H9 (cell line): Measurements from ENCODE around the gene SEMA3G. TPM values are rescaled to one million over a fixed set of nuclear protein-coding genes. Genes with fewer than 3 reads are reported as not detected.

Experiments used
- DNase-seq: peaks from one replicate; pipeline ENCODE4 v3.0.0-alpha.2; 2017
- H2AFZ ChIP-seq: one replicate; pipeline ENCODE4 v1.6.1; 2013; ENCODE audit warnings: mild to moderate bottlenecking, low read length, control low read depth, moderate library complexity
- H2AK5ac ChIP-seq: 2 replicates; pipeline ENCODE4 v1.6.1; 2013; ENCODE audit warnings: low read length, control low read depth, mixed read lengths; ENCODE audit not compliant: insufficient read length
- H2BK120ac ChIP-seq: one replicate; pipeline ENCODE4 v1.6.1; 2013; ENCODE audit warnings: low read depth, mild to moderate bottlenecking, low read length, control low read depth, inconsistent platforms; ENCODE audit not compliant: poor library complexity, severe bottlenecking
- H2BK12ac ChIP-seq: 2 replicates; pipeline ENCODE4 v1.6.1; 2013; ENCODE audit warnings: low read length, control low read depth, mixed read lengths, low read depth; ENCODE audit not compliant: insufficient read length
- H2BK15ac ChIP-seq: 2 replicates; pipeline ENCODE4 v1.6.1; 2013; ENCODE audit warnings: low read depth, low read length, control low read depth
- H2BK20ac ChIP-seq: one replicate; pipeline ENCODE4 v1.6.1; 2013; ENCODE audit warnings: low read depth, mild to moderate bottlenecking, low read length, control low read depth, inconsistent platforms; ENCODE audit not compliant: poor library complexity, severe bottlenecking
- H2BK5ac ChIP-seq: 2 replicates; pipeline ENCODE4 v1.6.1; 2013; ENCODE audit warnings: low read length, control low read depth, mixed read lengths; ENCODE audit not compliant: insufficient read length
- H3K14ac ChIP-seq: 2 replicates; pipeline ENCODE4 v1.6.1; 2013; ENCODE audit warnings: low read length, control low read depth; ENCODE audit not compliant: insufficient read depth
- H3K18ac ChIP-seq: 2 replicates; pipeline ENCODE4 v1.6.1; 2013; ENCODE audit warnings: low read depth, mild to moderate bottlenecking, mixed read lengths, low read length, control low read depth; ENCODE audit not compliant: insufficient read length
- H3K23ac ChIP-seq: 2 replicates; pipeline ENCODE4 v1.6.1; 2013; ENCODE audit warnings: low read length, control low read depth, mixed read lengths, low read depth; ENCODE audit not compliant: insufficient read length
- H3K23me2 ChIP-seq: 2 replicates; pipeline ENCODE4 v1.6.1; 2013; ENCODE audit warnings: low read depth, mild to moderate bottlenecking, mixed read lengths, low read length, control low read depth; ENCODE audit not compliant: insufficient read length, poor library complexity, severe bottlenecking
- H3K27ac ChIP-seq: 2 replicates; pipeline ENCODE4 v1.5.1; 2013; ENCODE audit warnings: low read length, control low read depth, mixed read lengths, low read depth; ENCODE audit not compliant: insufficient read length
- H3K27me3 ChIP-seq: 2 replicates; pipeline ENCODE4 v1.6.1; 2013; ENCODE audit warnings: low read length, control low read depth, inconsistent platforms; ENCODE audit not compliant: insufficient read depth
- H3K4ac ChIP-seq: 2 replicates; pipeline ENCODE4 v1.6.1; 2013; ENCODE audit warnings: low read depth, mild to moderate bottlenecking, control low read depth, inconsistent platforms, low read length, moderate library complexity
- H3K4me1 ChIP-seq: 2 replicates; pipeline ENCODE4 v1.6.1; 2013; ENCODE audit warnings: low read length, control low read depth, inconsistent platforms; ENCODE audit not compliant: insufficient read depth
- H3K4me2 ChIP-seq: 2 replicates; pipeline ENCODE4 v1.6.1; 2013; ENCODE audit warnings: low read length, control low read depth, mixed read lengths; ENCODE audit not compliant: insufficient read length, insufficient read depth
- H3K56ac ChIP-seq: 2 replicates; pipeline ENCODE4 v1.6.1; 2013; ENCODE audit warnings: low read depth, mild to moderate bottlenecking, mixed read lengths, low read length, control low read depth; ENCODE audit not compliant: insufficient read length
- H3K79me1 ChIP-seq: 2 replicates; pipeline ENCODE4 v1.6.1; 2013; ENCODE audit warnings: low read depth, mild to moderate bottlenecking, moderate library complexity, low read length, control low read depth, inconsistent platforms; ENCODE audit not compliant: insufficient read depth, poor library complexity, severe bottlenecking
- H3K79me2 ChIP-seq: 2 replicates; pipeline ENCODE4 v1.6.1; 2013; ENCODE audit warnings: low read length, control low read depth, inconsistent platforms; ENCODE audit not compliant: insufficient read depth
- H3K9ac ChIP-seq: 2 replicates; pipeline ENCODE4 v1.6.1; 2013; ENCODE audit warnings: low read length, control low read depth, mixed read lengths; ENCODE audit not compliant: insufficient read length; ENCODE audit errors: extremely low read depth
- H3K9me3 ChIP-seq: one replicate; pipeline ENCODE4 v1.6.1; 2013; ENCODE audit warnings: low read depth, low read length, inconsistent platforms; ENCODE audit not compliant: control insufficient read depth
- H3T11ph ChIP-seq: one replicate; pipeline ENCODE4 v1.6.1; 2013; ENCODE audit warnings: mild to moderate bottlenecking, low read length, control low read depth, inconsistent platforms
- H4K20me1 ChIP-seq: one replicate; pipeline ENCODE4 v1.6.1; 2013; ENCODE audit not compliant: control insufficient read depth, insufficient read length, insufficient read depth
- H4K5ac ChIP-seq: 2 replicates; pipeline ENCODE4 v1.6.1; 2013; ENCODE audit warnings: low read depth, mild to moderate bottlenecking, mixed read lengths, low read length, control low read depth; ENCODE audit not compliant: insufficient read length
- H4K8ac ChIP-seq: replicated peaks from 2 replicates; pipeline ENCODE4 v1.6.1; 2013; ENCODE audit warnings: low read length, control low read depth, mixed read lengths, low read depth; ENCODE audit not compliant: insufficient read length
- H4K91ac ChIP-seq: 2 replicates; pipeline ENCODE4 v1.6.1; 2013; ENCODE audit warnings: low read depth, mild to moderate bottlenecking, moderate library complexity, mixed read lengths, low read length, control low read depth; ENCODE audit not compliant: insufficient read length
- H3K27ac Mint-ChIP-seq, 3 experiments: 2 replicates in 2 of 3; 3 replicates in 1 of 3; pipeline ENCODE4 v1.8.0; 2020 to 2021; ENCODE audit warnings: mixed read lengths in 3 of 3, mild to moderate bottlenecking in 1 of 3, moderate library complexity in 1 of 3
- H3K27me3 Mint-ChIP-seq: 2 replicates; pipeline ENCODE4 v1.8.0; 2021; ENCODE audit warnings: low read depth, mild to moderate bottlenecking, moderate library complexity, mixed read lengths
- H3K36me3 Mint-ChIP-seq, 3 experiments: 2 replicates in 2 of 3; 3 replicates in 1 of 3; pipeline ENCODE4 v1.8.0; 2020 to 2021; ENCODE audit warnings: low read depth in 3 of 3, mixed read lengths in 3 of 3; ENCODE audit not compliant: insufficient read depth in 1 of 3
- H3K4me1 Mint-ChIP-seq, 2 experiments: 2 replicates each; pipeline ENCODE4 v1.8.0; 2020; ENCODE audit warnings: mixed read lengths in 2 of 2
- H3K4me3 Mint-ChIP-seq, 2 experiments: 2 replicates in 1 of 2; 3 replicates in 1 of 2; pipeline ENCODE4 v1.8.0; 2020 to 2021; ENCODE audit warnings: mild to moderate bottlenecking in 2 of 2, mixed read lengths in 2 of 2, moderate library complexity in 1 of 2
- H3K9me3 Mint-ChIP-seq, 2 experiments: 2 replicates in 1 of 2; 3 replicates in 1 of 2; pipeline ENCODE4 v1.8.0; 2020; ENCODE audit warnings: mild to moderate bottlenecking in 2 of 2, mixed read lengths in 2 of 2, moderate library complexity in 1 of 2
- WGBS: extraction: QIAGEN DNeasy Blood & Tissue Kit; methylation state at CpG from one replicate; pipeline ENCODE4 v1.1.7; 2013; ENCODE audit warnings: missing lambda C conversion rate, low lambda C conversion rate, mixed read lengths; ENCODE audit not compliant: insufficient read length; ENCODE audit errors: extremely low coverage; 5-methylcytosine and 5-hydroxymethylcytosine counted together
- total RNA-seq: library from RNA; stranded (reverse); gene quantifications from 2 replicates; pipeline ENCODE4 v1.2.1, GENCODE V29; 2021
- TF ChIP-seq, protein P1 (sequence below): fragments of 200-600 bp; sonication (generic); conservative IDR thresholded peaks from 3 replicates; pipeline ENCODE4 v1.8.0; 2021; ENCODE audit warnings: antibody characterized with exemption, mild to moderate bottlenecking

The SEMA3G gene
- total RNA-seq, 1 experiment from 2014 or later = 2.4 TPM

DNA sequence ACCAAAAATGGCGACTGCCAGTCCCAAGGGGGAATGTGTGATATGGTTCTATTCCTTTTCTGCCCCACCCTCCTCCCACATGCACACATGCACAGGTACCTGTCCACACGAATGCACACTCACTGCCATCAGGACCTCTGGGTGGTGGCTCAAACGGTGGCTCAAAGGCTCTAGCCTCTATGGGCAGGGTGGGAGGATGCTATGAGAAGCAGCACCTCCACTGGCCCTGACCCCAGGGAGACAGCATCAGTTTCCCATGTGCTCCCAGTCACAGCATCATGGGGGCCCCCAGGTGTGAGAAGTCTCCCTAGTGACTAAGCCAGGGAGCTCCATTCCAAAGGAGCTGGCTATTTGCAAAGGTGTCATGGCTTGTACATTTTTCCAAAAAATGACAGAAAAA lies 15.9 kb downstream of the SEMA3G start:
- H2AFZ ChIP-seq = no peak overlapping the region

More for the DNA sequence above, 15.9 kb downstream of the SEMA3G start:
- H3K9ac ChIP-seq = no peak overlapping the region
- no peak for DNase-seq
- TF ChIP-seq, protein P1, sequence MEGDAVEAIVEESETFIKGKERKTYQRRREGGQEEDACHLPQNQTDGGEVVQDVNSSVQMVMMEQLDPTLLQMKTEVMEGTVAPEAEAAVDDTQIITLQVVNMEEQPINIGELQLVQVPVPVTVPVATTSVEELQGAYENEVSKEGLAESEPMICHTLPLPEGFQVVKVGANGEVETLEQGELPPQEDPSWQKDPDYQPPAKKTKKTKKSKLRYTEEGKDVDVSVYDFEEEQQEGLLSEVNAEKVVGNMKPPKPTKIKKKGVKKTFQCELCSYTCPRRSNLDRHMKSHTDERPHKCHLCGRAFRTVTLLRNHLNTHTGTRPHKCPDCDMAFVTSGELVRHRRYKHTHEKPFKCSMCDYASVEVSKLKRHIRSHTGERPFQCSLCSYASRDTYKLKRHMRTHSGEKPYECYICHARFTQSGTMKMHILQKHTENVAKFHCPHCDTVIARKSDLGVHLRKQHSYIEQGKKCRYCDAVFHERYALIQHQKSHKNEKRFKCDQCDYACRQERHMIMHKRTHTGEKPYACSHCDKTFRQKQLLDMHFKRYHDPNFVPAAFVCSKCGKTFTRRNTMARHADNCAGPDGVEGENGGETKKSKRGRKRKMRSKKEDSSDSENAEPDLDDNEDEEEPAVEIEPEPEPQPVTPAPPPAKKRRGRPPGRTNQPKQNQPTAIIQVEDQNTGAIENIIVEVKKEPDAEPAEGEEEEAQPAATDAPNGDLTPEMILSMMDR = no peak
- H3K18ac ChIP-seq = no peak overlapping the region
- no peaks in the 10 kb centered on the region for H3K9me3 Mint-ChIP-seq
- no peak overlapping the region for H2BK12ac ChIP-seq
- no peak overlapping the region for H2BK15ac ChIP-seq
- no peaks in the 10 kb centered on the region for H3K23me2 ChIP-seq
- peaks cover 5 to 19% of the 10 kb centered on the region in 2 experiments for H3K4me1 Mint-ChIP-seq
- H3K4me3 Mint-ChIP-seq = no peak overlapping the region
- no peak overlapping the region for H3K4ac ChIP-seq
- no peak overlapping the region for H3K23ac ChIP-seq
- H3K27ac Mint-ChIP-seq = no peak overlapping the region
- H3K9me3 ChIP-seq = no peaks in the 10 kb centered on the region
- no peaks in the 10 kb centered on the region for H3K79me1 ChIP-seq
- H3K36me3 Mint-ChIP-seq = no peaks in the 10 kb centered on the region
- H3K4me2 ChIP-seq = no peak overlapping the region
- no peak overlapping the region for H3T11ph ChIP-seq
- WGBS = no CpG with 5 or more reads among the region's 3 CpGs
- H4K8ac ChIP-seq = no peak overlapping the region
- H4K5ac ChIP-seq = no peak overlapping the region
- H4K91ac ChIP-seq = no peak overlapping the region
- no peak overlapping the region for H3K27ac ChIP-seq
- no peaks in the 10 kb centered on the region for H3K79me2 ChIP-seq
- no peak overlapping the region for H2BK5ac ChIP-seq
- no peaks in the 10 kb centered on the region for H3K4me1 ChIP-seq
- H3K56ac ChIP-seq = no peak overlapping the region
- no peak overlapping the region for H2BK120ac ChIP-seq
- H3K14ac ChIP-seq = no peak overlapping the region
- H2AK5ac ChIP-seq = no peak overlapping the region
- H2BK20ac ChIP-seq = no peak overlapping the region
- peaks cover 2% of the 10 kb centered on the region; the same call in 1 of the 2 replicates for H3K27me3 Mint-ChIP-seq
- H4K20me1 ChIP-seq = no peaks in the 10 kb centered on the region
- H3K27me3 ChIP-seq = no peaks in the 10 kb centered on the region
